Upper lobe of right lung (tissue), 1 donor: Measurements from ENCODE around the gene UBAC2. TPM values are rescaled to one million over a fixed set of nuclear protein-coding genes. Genes with fewer than 3 reads are reported as not detected.

Experiments used
- ATAC-seq: fragments of 200-7000 bp; cut with Tn5 transposase; one replicate; pipeline ENCODE4 v1.9.1; 2020; ENCODE audit warnings: mild to moderate bottlenecking, moderate library complexity
- DNase-seq: peaks from one replicate; pipeline ENCODE4 v3.0.0-alpha.2; 2020
- H3K27ac ChIP-seq: fragments of 200-600 bp; one replicate; pipeline ENCODE4 v1.8.0; 2022
- H3K27me3 ChIP-seq: fragments of 200-600 bp; one replicate; pipeline ENCODE4 v1.8.0; 2022; ENCODE audit warnings: mild to moderate bottlenecking
- H3K36me3 ChIP-seq: fragments of 200-600 bp; one replicate; pipeline ENCODE4 v1.8.0; 2022
- H3K4me1 ChIP-seq: fragments of 200-600 bp; one replicate; pipeline ENCODE4 v1.8.0; 2022
- H3K4me3 ChIP-seq: fragments of 200-600 bp; one replicate; pipeline ENCODE4 v1.8.0; 2022; ENCODE audit warnings: mild to moderate bottlenecking
- H3K9me3 ChIP-seq: fragments of 200-600 bp; one replicate; pipeline ENCODE4 v1.8.0; 2022
- CTCF ChIP-seq: fragments of 200-600 bp; IDR thresholded peaks from one replicate; pipeline ENCODE4 v1.8.0; 2022; ENCODE audit warnings: antibody characterized with exemption
- intact Hi-C: fragments of 100-400 bp; cut with DNase I; formaldehyde crosslinking; loops from one replicate; pipeline ENCODE4 v1.11.0; 2022
- total RNA-seq: library from RNA; stranded (reverse); fragmentation: NEBNext Ultra II Directional; extraction: Animal tissue kit (Norgen Biotek cat#: 25700); gene quantifications from one replicate; pipeline ENCODE4 v1.2.1, GENCODE V29; 2021
- donor health status: DM: no; HTN: yes; CAD: no; lungs with severe emphysema.

The UBAC2 gene
- total RNA-seq, 1 donor from 2014 or later, result 50.2 TPM

GRCh38 chr13:99273128-99273527 is 72.5 kb downstream of the UBAC2 start:
- Histone ChIP-seq H3K27me3 (no peaks in the 10 kb centered on the region), H3K36me3 (no peaks in the 10 kb centered on the region), H3K4me1 (no peaks in the 10 kb centered on the region), H3K4me3 (no peak overlapping the region), H3K27ac (no peak overlapping the region), H3K9me3 (no peaks in the 10 kb centered on the region)
- no peak for TF ChIP-seq CTCF
- DNase-seq (no peak), ATAC-seq (no peak)
- intact Hi-C loops, result loop anchor here (10.0 kb wide), 1 partner anchor 162 kb away; no protein-coding TSS in a partner anchor

GRCh38 chr13:99275093-99275469 is 74.4 kb downstream of the UBAC2 start:
- intact Hi-C loops, result loop anchor here (10.0 kb wide), 1 partner anchor 160 kb away; no protein-coding TSS in a partner anchor
- no peaks in the 10 kb centered on the region for H3K9me3 ChIP-seq
- no peaks in the 10 kb centered on the region for H3K27me3 ChIP-seq
- peaks cover 9% of the 10 kb centered on the region for H3K4me1 ChIP-seq
- no peak overlapping the region for H3K27ac ChIP-seq
- TF ChIP-seq CTCF, result no peak
- no peak for DNase-seq
- no peaks in the 10 kb centered on the region for H3K36me3 ChIP-seq
- H3K4me3 ChIP-seq, result no peak overlapping the region
- ATAC-seq, result no peak

GRCh38 chr13:99276706-99277105 is 76.1 kb downstream of the UBAC2 start:
- peaks cover 22% of the 10 kb centered on the region for H3K4me1 ChIP-seq
- H3K27me3 ChIP-seq, result no peaks in the 10 kb centered on the region
- ATAC-seq (no peak), DNase-seq (no peak)
- H3K9me3 ChIP-seq, result no peaks in the 10 kb centered on the region
- intact Hi-C loops, result loop anchor here (10.0 kb wide), 1 partner anchor 158 kb away; no protein-coding TSS in a partner anchor
- no peak overlapping the region for H3K27ac ChIP-seq
- no peak for TF ChIP-seq CTCF
- no peaks in the 10 kb centered on the region for H3K36me3 ChIP-seq
- H3K4me3 ChIP-seq, result no peak overlapping the region

- H3K4me1 ChIP-seq, result peaks cover 31% of the 10 kb centered on the region
- peak; percentile 74 for ATAC-seq
- intact Hi-C loops, result loop anchor here (10.0 kb wide), 1 partner anchor 157 kb away; no protein-coding TSS in a partner anchor
- no peak for TF ChIP-seq CTCF
- no peak overlapping the region for H3K4me3 ChIP-seq
- H3K27me3 ChIP-seq, result no peaks in the 10 kb centered on the region
- no peak overlapping the region for H3K27ac ChIP-seq
- H3K9me3 ChIP-seq, result no peaks in the 10 kb centered on the region
- peak; percentile 68 for DNase-seq
- H3K36me3 ChIP-seq, result no peaks in the 10 kb centered on the region
These were observed 77.0 kb downstream of the UBAC2 start for GRCh38 chr13:99277629-99278028.

- DNase-seq, result no peak
- intact Hi-C loops, result loop anchor here (10.0 kb wide), 1 partner anchor 157 kb away; no protein-coding TSS in a partner anchor
- TF ChIP-seq CTCF, result no peak
- no peaks in the 10 kb centered on the region for H3K27me3 ChIP-seq
- H3K4me3 ChIP-seq, result no peak overlapping the region
- no peaks in the 10 kb centered on the region for H3K9me3 ChIP-seq
- no peak overlapping the region for H3K27ac ChIP-seq
- peaks cover 37% of the 10 kb centered on the region for H3K4me1 ChIP-seq
- H3K36me3 ChIP-seq, result no peaks in the 10 kb centered on the region
- ATAC-seq, result no peak
These were observed 77.5 kb downstream of the UBAC2 start for GRCh38 chr13:99278200-99278599.

GRCh38 chr13:99278843-99279242 is 78.2 kb downstream of the UBAC2 start:
- no peak overlapping the region for H3K27ac ChIP-seq
- no peaks in the 10 kb centered on the region for H3K9me3 ChIP-seq
- TF ChIP-seq CTCF, result no peak
- H3K4me1 ChIP-seq, result peaks cover 43% of the 10 kb centered on the region
- no peak overlapping the region for H3K4me3 ChIP-seq
- DNase-seq (no peak), ATAC-seq (no peak)
- no peaks in the 10 kb centered on the region for H3K27me3 ChIP-seq
- intact Hi-C loops, result loop anchor here (10.0 kb wide), 1 partner anchor 156 kb away; no protein-coding TSS in a partner anchor
- no peaks in the 10 kb centered on the region for H3K36me3 ChIP-seq
